GM19452 (cell line): ENCODE data around the gene PLCG1.
"Not testable (repeated sequence)": the region's sequence is repeated elsewhere in the genome, so short reads cannot be mapped to it uniquely, and the experiment has no call there.

Experiments used
- ATAC-seq: cut with Tn5 transposase; IDR thresholded peaks from one replicate; pipeline ENCODE4 v1.9.1; 2021; ENCODE audit not compliant: unreplicated experiment

The PLCG1 gene

DNA sequence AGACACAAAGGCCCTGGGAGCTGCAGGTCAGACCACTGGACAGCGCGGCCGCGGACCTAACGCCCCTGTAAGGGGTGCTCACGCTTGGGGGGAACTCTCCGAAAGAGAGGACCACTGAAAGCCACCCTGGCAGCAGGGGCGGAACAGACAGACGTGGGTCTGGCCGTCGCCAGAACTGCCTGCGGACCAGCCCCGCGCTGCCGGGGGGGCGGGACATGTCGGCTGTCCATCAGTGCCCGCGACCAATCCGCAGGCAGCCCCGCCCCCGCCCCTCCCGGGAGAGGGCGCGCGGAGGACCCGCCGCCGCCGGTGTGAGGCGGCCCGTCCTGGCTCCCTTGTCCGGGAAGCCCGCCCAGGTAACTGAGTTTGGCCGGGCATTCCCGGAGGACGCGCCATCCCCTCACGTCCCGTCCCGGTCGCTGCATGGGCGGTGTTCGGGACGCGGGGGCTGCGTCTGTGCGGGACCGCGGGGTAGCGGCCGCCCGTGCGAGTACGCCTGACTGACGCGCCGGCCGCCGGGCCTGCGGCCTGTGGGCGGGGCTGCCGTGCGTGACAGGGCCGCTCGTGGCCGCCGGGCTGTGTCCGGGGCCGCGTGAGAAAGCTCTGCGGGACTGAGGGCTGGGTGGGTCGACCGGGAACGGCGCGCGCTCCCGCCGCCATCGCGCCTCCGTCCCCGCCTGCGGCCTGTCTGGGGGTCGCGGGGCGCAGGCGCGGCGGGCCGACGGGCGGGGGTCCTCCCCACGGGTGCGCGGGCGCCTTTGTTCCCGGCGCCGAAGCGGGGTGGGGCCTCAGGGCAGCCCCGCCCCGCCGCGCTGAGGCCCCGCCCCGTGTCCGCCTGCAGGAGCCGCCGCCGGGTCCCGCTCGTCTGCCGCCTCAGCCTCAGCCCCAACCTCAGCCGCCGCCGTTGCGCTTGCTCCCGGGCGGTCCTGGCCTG, at the start of gene PLCG1:
PLCG1 (plus strand) TSS at position 864 of the 934 bp plus-strand sequence. CDS start 99 bp downstream, outside the sequence.
- peak; percentile 58 for ATAC-seq

DNA sequence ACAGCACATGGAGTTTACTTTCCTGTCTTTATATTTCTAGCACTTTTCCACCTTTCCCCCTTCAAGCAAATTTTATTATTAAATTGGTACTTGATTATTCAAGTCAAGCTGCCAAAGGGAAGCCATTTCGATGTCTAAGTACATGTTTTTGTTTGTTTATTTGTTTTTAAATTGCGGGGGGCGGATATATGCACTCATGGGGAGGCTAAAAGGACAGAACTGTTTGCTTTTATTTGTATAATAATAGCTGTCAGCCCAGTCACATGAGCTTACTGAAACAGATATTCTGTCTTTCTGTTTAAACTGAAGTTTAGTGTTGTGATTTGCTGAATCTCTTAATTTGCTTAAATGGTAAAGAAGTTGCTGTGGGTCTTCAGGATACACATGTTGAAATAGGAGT, 49.6 kb upstream of the PLCG1 start:
- no peak for ATAC-seq

DNA sequence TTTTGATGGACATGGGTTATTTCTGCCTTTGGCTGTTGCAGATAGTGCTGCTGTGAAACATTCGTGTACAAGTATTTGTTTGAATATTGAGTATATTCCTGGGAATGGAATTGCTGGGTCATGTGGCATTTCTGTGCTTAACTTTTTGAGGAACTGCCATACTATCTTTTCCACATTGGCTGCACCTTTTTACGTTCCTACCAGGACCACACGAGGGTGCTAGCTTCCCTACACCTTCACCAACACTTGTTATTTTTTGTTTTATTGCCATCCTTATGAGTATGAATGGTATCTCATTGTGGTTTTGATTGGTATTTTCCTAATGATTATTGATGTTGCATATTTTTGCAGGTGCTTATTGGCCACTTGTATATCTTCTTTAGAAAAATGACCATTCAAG, 47.8 kb upstream of the PLCG1 start:
- no peak for ATAC-seq

DNA sequence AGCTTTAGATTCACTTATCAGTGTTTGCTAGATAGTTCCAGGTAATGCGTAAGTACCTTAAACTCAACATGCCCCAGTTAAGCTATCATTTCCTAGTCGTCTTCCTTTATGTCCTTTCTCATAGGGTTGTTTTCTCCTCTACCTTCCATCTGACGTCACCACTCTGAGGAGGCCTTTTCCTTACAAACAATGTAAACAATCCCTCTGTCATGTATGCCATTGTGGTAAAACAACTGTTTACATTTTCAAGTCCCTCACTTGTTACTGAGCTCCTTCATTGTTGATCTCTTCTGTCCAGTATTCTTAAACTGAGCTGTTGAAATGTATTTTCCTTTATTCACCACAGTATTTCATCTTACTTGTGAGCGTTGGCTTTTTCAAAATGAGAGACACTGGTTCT, 45.4 kb upstream of the PLCG1 start:
- ATAC-seq, result no peak

DNA sequence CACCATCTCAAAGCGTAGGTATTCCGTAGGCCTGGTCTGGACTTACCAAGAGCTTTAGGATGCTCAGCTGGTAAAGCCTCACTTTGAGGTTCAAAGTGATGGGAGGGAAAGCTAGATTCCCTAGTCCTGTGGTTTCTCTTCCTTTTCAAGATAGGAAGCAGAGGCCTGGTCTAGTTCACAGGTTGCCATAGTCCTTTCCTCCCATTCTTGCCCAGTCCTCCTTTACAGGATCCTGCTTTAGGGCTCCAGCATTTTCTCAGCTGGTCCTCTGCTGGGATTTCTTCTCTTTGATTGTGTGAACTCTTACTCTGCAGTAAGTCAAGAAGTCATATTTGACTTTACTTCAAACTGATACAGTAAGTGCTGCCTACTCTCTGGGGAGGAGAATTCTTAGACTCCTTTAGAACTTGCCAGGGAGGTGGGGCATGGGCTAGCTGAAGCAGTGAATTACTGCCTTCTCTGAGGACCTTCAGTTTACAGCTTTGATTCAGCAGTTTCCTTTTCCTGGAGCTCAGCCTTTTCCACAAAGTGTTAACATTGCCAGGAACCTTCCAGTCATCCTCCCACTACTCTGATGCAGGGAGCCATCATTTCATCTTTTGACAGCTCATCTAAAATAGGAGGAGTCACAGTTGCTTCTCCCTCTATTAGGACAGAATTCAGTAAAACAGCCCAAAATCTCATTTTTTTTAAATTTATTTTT, 42.8 kb upstream of the PLCG1 start:
- ATAC-seq, result no peak

DNA sequence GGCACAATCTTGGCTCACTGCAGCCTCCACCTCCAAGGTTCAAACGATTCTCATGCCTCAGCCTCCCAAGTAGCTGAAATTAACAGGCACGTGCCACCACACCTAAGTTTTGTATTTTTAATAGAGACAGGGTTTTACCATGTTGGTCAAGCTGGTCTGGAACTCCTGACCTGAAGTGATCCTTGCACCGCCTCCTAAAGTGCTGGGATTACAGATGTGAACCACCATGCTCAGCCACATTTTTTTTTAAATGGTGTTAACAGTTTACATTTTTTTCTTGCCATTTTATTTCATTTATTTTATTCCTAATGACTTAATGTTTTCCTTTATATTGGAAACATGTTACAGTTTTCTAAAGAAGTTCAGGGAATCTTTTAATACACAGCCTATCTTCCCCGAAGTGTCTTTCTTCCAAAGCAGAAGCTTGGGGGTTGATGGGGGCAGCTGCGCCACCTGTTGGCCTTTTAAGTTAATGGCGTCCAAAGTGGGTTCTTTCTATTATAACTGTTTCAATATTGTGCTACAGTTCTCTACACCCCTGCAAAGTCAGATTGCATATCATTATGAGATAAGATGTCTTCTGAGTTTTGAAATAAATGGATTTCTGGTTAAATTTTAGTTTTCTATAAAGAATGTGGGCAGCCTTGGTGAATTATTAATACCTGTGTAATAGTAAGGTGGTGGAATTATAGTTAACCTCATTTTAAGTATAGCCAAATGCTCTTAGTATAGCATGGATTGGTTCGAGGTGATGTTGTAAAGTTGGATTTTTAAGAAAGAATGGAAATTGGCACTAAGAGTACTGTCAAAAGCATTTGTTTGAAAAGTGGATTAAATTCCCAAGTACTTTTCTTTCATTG, 42.0 kb upstream of the PLCG1 start:
- no peak for ATAC-seq

DNA sequence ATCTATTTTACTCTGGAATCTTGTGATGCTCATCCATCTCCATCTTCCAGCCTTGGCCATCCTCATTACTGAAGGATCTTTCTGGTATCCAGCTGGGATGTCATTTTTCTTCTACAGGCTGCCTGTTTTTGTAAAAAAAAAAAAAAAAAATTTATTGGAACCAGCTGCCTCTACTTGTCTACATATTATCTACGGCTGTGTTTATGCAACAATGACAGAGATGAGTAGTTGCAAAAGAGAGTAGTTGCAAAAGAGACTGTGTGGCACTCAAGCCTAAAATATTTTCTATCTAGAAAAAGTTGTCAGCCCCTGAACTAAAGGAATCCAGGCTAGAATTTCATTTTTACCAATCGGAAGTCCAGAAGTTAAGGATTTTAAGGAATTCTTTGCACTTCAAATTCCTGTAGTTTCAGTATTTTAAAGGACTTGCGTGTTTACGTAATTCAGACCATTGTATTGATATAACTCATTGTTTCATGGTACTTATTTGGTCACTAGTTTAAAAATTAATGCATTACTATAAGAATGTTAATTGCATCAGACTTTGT, 38.6 kb upstream of the PLCG1 start:
- ATAC-seq, result no peak

DNA sequence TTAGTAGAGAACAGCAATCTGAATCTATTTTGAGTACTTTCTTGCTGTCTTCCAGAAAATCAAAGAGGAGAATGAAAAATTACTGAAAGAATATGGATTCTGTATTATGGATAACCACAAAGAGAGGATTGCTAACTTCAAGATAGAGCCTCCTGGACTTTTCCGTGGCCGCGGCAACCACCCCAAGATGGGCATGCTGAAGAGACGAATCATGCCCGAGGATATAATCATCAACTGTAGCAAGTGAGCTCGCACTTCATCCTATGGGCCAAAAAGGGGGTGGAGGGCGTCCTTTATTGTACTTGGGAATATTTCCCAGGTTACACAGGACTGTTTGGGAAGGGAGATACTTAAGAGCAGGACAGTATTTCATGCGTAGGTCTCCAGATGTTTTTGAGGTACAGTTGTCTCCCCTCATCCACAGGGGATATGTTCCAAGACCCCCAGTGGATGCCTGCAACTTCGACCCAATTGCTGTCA, 37.3 kb upstream of the PLCG1 start:
- ATAC-seq, result no peak

DNA sequence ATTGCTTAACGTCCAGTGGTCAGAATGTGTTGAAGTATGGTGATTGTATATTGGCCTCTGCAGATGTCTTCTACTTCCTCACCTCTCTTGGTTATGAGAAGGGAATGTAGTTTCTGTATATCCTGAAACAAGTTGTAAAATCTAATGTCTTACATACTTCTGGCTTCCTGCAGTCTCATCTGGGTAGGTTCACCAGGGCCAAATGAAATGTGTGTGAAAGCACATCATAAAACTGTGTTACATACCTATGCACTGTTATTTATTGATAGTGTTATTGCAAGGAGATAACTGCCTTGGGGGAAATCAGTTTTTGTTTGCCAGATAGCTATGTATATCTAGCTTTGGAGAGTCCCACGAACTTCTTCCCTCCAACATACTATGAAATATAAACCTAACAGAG, 35.7 kb upstream of the PLCG1 start:
- ATAC-seq, result no peak

DNA sequence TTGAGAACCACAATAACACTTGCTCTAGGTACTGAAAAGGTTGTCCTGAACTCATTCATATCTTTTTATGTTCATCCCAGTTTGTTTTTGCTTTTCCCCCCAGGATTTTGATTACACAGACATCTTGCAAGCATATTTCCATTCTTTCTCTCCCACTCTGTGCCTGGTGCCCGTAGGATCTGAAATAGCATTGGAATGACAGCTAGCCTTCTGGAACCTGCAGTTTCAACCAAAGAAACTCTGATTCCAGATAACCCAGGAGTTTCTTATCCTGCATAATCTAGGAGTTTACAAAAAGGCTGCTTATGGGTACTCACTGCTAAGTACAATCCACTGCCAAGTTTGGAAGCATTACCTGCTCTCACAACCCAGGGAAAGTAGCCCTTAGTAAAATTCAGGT, 28.8 kb upstream of the PLCG1 start:
- no peak for ATAC-seq

DNA sequence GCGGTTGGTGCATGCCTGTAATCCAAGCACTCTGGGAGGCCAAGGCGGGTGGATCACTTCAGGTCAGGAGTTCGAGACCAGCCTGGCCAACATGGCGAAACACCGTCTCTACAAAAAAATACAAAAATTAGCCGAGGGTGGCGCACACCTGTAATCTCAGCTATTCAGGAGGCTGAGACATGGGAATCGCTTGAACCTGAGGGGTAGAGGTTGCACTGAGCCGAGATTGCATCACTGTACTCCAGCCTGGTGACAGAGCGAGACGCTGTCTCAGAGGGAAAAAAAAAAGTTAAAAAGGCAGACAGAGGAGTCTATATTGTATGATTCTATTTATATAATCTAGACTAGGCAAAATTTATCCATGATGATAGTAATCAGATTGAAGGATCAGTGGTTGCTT, 27.3 kb upstream of the PLCG1 start:
- ATAC-seq, result no peak

DNA sequence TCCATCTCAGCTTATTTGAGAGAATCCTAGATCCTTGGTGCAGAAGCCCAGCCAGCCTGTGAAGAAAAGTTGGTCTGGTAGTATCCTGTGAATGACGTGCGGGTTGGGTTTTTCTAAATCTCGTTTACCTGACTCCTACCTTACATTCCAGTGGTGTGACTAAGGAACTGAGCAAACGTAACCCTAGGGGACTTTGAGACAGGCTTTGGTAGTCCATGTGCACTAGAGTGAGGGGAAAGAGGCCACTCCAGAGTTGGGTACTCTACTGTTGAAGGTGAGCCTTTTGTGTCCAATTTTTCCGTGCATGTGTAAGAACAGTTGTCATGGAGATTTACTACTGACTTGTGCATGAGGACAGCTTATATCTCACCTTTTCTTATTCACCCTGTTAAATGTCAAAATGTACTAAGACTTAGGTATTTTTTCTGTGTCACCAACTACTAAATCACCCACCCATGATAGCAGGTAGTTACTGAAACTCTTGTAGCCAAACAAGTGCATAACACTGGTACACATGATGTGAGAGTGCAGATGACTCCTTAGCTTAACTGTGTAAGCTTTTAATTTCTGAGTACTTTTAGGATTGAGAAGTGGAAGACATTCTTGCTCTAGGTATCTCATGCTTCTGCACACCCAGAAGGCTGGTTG, 26.3 kb upstream of the PLCG1 start:
- ATAC-seq, result no peak

DNA sequence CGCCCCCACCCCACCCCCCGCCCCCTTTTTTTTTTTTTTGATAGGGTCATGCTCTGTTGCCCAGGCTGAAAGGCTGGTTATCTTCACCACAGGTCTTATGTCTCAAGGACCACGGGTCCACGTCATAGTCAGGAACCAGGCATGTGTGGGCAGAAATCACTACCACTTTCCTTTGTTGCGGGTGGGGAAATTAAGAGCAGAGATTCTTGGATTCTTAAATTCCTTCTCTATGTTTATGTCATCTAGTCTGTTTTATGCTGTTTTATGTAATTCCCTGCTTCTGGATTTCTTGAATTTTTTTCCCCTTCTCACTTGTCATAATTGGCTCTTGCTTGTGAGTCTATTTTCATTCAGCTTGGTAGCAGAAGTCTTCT, 25.8 kb upstream of the PLCG1 start:
- no peak for ATAC-seq

DNA sequence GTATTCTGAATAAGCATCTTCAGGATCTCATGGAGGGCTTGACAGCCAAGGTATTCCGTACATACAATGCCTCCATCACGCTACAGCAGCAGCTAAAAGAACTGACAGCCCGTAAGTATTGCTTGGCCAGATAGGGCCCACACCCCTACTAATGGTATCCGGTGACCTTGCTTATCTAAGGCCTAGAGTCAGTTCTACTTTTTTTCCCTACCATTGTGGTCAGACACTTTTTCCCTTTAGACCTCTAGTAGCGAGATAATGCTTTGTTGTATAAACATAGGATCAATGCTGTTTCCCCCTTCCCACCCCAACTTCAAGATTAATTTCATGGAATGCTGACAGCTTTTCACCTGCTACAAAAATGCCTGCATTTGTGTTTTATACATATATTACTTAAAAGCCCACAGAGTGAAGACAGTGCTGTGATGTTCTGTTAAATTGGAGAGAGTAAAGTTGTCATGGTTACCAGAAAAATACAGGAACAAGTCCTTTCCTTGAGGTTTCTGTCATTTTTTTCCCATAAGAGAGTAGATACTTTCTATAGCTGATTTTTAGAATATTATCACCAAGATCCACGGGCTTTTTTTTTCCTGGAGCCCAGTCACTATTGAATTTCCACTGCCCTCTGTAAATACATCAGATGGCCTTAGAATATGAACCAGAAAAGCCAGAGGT, 20.9 kb upstream of the PLCG1 start:
- no peak for ATAC-seq

DNA sequence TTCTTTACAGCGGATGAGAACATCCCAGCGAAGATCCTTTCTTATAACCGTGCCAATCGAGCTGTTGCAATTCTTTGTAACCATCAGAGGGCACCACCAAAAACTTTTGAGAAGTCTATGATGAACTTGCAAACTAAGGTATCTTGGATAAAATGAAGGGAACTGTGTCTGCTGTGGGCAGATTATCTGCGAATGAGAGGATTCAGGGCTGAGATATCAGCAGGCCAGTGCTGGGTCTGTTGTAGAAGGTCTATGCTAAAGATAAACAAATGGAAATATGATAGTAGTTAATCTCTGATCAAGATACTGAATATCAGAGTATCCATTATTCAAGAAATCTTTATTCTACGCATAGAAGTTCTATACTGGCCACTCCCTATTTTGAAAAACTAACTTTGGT, 19.2 kb upstream of the PLCG1 start:
- not testable (repeated sequence) for ATAC-seq

DNA sequence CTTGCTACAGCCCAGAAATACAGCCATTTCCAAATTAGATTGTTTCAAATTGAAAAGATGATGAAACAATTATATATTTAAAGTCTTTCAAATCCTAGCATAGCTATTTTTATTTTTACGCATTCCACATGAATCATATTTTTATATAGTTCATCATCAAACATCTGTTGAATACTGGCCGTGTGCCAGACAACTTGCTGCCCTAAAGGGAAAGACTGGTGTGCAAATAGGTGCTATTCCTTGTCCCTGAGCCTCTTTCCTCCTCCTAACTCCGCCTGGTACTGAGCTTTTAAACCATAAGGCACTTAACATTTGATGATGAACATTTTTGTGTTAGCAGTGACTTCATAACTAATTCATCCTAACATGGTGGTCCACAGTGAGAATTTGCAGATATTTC, 18.7 kb upstream of the PLCG1 start:
- ATAC-seq, result no peak

DNA sequence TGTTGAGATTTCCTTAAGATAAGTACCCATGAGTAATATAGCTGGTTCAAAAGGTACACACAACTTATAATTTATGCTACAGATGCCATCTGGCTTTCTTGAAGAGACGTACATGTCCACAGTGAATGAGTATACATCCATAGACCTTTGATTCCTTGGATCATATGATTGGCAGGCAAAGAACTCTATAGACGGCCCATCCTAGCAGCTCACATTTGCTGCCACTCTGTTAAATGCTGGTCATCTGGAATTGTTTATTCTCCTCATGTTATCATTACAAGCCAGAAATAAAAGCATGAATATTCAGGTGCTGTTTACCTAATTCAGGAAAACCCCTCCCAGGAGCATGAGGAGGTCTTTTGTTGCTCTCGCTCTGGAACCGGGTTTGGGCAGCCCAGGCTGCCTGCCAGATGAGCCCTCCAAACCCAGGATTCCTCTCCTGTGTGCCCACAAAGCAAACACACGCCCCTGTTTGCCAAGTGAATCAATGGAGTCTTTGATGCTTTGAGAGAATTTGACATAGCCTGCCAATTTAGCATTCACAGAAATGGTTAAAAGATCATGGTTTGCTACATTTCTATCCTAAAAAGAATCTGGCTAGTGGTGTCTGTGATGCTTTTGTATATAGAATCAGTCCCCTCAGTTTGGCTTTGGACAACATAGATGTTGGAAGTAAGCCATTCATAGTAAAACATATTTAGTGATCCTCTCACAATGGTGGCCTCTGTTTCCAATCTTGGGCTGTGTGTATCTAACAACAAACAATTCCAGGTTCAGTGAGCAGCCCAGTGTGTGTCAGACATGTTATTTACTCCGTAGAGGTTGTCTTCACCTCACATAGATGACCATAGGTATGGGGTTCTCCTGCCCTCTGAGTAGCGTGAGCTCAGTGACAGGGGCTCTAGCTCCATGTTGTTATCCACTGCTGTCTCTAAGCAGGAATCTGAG, 17.5 kb upstream of the PLCG1 start:
- ATAC-seq, result no peak

DNA sequence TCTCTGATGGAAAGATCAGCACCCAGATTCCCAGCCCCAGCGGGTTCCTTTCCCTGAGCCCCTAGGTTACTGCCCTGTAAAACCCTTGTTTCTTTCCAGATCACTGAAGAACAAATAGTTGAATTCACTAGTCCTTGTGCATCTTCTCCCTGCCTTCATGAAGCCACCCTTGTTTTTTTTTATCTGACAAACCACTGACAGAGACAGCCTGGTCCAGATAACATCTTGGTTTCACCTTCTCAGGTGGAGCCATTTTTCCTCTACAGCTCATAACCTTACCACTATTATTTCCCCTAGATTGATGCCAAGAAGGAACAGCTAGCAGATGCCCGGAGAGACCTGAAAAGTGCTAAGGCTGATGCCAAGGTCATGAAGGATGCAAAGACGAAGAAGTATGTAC, 15.9 kb upstream of the PLCG1 start:
- no peak for ATAC-seq

DNA sequence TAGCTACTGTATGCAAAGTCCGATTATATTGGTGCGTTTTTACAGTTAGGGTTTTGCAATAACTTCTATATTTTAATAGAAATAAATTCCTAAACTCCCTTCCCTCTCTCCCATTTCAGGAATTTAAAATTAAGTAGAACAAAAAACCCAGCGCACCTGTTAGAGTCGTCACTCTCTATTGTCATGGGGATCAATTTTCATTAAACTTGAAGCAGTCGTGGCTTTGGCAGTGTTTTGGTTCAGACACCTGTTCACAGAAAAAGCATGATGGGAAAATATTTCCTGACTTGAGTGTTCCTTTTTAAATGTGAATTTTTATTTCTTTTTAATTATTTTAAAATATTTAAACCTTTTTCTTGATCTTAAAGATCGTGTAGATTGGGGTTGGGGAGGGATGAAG, 13.7 kb upstream of the PLCG1 start:
- ATAC-seq, result no peak
